Upper lobe of left lung (tissue), 4 donors: ENCODE measurements around the gene GRK5.

ENCODE experiments used
- CTCF ChIP-seq, 6 experiments: fragments of 450-650 bp in 4 of 6; fragments of 200-600 bp in 2 of 6; sonication (generic) in 2 of 6; IDR thresholded peaks; one replicate each; pipeline ENCODE4 v1.5.1; 2016 to 2019; ENCODE audit warnings: antibody characterized with exemption in 6 of 6
- POLR2A ChIP-seq, 4 donors: fragments of 450-650 bp; IDR thresholded peaks; one replicate each; pipeline ENCODE4 v1.5.1; 2016 to 2017; ENCODE audit warnings: antibody characterized with exemption in 4 of 4, mild to moderate bottlenecking in 2 of 4
- POLR2AphosphoS5 ChIP-seq, 2 donors: sonication (generic); formaldehyde crosslinking; IDR thresholded peaks; one replicate each; pipeline ENCODE4 v1.5.1; 2017; ENCODE audit warnings: antibody characterized with exemption in 2 of 2

- TF ChIP-seq CTCF (IDR thresholded peaks at IDR 0.05) (no peak), POLR2A (IDR thresholded peaks at IDR 0.05) (no peak), POLR2AphosphoS5 (IDR thresholded peaks at IDR 0.05) (peak in 1 of 2 donors; percentile 19)
Measured at GRCh38 chr10:119253433-119254174, 46.2 kb downstream of the GRK5 start.
